ENCODE data around the gene WDR55. TPM values are rescaled to one million over a fixed set of nuclear protein-coding genes. Genes with fewer than 3 reads are reported as not detected.

WDR55 gene
- total and polyA plus RNA-seq, 2 of the 13 experiments (the other 11 are each of a cell fraction or from before 2014, with no cell fraction given) = 17.7 to 18.2 TPM

DNA sequence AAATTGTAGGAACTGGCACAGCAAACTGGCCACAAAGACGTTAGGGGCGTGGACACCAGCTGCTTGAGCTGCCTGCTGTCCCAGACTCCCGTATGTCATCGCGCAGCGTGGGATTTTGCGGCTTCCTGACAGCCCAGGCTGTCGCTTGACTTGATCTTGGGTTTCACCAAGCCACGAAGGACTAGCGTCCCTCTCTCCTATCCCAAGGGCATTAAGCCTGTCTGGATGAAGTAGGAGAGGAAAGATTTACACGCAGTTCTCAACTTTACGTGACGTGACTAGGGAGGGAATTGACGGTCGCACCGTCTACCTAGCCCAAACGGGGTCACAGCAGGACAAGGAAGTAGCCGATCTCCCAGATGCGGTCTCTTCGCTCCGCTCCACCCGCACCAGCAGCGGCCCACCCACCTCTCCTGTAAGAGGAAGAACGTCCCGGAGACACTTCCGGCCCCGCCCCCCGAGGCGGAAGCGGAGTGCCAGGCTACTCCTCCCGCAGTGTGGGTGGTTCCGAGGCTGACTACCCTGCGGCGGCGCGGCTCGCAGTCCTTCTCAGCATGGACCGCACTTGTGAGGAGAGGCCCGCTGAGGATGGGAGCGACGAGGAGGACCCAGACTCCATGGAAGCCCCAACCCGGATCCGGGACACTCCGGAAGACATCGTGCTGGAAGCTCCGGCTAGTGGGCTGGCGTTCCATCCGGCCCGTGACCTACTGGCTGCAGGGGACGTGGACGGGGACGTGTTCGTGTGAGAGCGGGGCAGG is at the start of gene WDR55 (continued):
- no peak for TF ChIP-seq NFRKB (IDR thresholded peaks at IDR 0.05)
- TF ChIP-seq HOXA9 (CRISPR knock-in tag; IDR thresholded peaks at IDR 0.05; ENCODE audit: borderline replicate concordance) = no peak
- peak; percentile 77 for TF ChIP-seq ZNF350 (CRISPR knock-in tag; IDR thresholded peaks at IDR 0.05; ENCODE audit: borderline replicate concordance, low read depth)
- TF ChIP-seq, protein P1, sequence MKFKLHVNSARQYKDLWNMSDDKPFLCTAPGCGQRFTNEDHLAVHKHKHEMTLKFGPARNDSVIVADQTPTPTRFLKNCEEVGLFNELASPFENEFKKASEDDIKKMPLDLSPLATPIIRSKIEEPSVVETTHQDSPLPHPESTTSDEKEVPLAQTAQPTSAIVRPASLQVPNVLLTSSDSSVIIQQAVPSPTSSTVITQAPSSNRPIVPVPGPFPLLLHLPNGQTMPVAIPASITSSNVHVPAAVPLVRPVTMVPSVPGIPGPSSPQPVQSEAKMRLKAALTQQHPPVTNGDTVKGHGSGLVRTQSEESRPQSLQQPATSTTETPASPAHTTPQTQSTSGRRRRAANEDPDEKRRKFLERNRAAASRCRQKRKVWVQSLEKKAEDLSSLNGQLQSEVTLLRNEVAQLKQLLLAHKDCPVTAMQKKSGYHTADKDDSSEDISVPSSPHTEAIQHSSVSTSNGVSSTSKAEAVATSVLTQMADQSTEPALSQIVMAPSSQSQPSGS (CRISPR knock-in tag; IDR thresholded peaks at IDR 0.05) = peak; percentile 59; the same call in 1 of the 2 replicates
- no peak for TF ChIP-seq NR3C1 (CRISPR knock-in tag; IDR thresholded peaks at IDR 0.05)
- TF ChIP-seq, protein P2, sequence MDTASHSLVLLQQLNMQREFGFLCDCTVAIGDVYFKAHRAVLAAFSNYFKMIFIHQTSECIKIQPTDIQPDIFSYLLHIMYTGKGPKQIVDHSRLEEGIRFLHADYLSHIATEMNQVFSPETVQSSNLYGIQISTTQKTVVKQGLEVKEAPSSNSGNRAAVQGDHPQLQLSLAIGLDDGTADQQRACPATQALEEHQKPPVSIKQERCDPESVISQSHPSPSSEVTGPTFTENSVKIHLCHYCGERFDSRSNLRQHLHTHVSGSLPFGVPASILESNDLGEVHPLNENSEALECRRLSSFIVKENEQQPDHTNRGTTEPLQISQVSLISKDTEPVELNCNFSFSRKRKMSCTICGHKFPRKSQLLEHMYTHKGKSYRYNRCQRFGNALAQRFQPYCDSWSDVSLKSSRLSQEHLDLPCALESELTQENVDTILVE (CRISPR knock-in tag; IDR thresholded peaks at IDR 0.05) = peak; percentile 48; the same call in 1 of the 2 replicates
- TF ChIP-seq, protein P3, sequence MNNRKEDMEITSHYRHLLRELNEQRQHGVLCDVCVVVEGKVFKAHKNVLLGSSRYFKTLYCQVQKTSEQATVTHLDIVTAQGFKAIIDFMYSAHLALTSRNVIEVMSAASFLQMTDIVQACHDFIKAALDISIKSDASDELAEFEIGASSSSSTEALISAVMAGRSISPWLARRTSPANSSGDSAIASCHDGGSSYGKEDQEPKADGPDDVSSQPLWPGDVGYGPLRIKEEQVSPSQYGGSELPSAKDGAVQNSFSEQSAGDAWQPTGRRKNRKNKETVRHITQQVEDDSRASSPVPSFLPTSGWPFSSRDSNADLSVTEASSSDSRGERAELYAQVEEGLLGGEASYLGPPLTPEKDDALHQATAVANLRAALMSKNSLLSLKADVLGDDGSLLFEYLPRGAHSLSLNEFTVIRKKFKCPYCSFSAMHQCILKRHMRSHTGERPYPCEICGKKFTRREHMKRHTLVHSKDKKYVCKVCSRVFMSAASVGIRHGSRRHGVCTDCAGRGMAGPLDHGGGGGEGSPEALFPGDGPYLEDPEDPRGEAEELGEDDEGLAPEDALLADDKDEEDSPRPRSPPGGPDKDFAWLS (CRISPR knock-in tag; IDR thresholded peaks at IDR 0.05; ENCODE audit: borderline replicate concordance) = 0 out of 2 replicates have a peak, but pooled peaks have one; percentile 62
- no peak for TF ChIP-seq HNF4G (IDR thresholded peaks at IDR 0.05; ENCODE audit: borderline replicate concordance, low read depth, low read length)
- no peak; the same call in 1 of the 2 replicates for TF ChIP-seq HNF4G (CRISPR knock-in tag; IDR thresholded peaks at IDR 0.05; ENCODE audit: borderline replicate concordance, low read depth)
- peak; percentile 62; the same call in 1 of the 2 replicates for TF ChIP-seq ZNF124 (CRISPR knock-in tag; IDR thresholded peaks at IDR 0.05)
- TF ChIP-seq KAT8 (CRISPR knock-in tag; IDR thresholded peaks at IDR 0.05) = peak; percentile 96
- TF ChIP-seq, protein P4, sequence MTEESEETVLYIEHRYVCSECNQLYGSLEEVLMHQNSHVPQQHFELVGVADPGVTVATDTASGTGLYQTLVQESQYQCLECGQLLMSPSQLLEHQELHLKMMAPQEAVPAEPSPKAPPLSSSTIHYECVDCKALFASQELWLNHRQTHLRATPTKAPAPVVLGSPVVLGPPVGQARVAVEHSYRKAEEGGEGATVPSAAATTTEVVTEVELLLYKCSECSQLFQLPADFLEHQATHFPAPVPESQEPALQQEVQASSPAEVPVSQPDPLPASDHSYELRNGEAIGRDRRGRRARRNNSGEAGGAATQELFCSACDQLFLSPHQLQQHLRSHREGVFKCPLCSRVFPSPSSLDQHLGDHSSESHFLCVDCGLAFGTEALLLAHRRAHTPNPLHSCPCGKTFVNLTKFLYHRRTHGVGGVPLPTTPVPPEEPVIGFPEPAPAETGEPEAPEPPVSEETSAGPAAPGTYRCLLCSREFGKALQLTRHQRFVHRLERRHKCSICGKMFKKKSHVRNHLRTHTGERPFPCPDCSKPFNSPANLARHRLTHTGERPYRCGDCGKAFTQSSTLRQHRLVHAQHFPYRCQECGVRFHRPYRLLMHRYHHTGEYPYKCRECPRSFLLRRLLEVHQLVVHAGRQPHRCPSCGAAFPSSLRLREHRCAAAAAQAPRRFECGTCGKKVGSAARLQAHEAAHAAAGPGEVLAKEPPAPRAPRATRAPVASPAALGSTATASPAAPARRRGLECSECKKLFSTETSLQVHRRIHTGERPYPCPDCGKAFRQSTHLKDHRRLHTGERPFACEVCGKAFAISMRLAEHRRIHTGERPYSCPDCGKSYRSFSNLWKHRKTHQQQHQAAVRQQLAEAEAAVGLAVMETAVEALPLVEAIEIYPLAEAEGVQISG (CRISPR knock-in tag; IDR thresholded peaks at IDR 0.05) = peak; percentile 97
- peak; percentile 94 for TF ChIP-seq PHF20 (CRISPR knock-in tag; IDR thresholded peaks at IDR 0.05)
- 0 out of 2 replicates have a peak, but pooled peaks have one; percentile 9 for TF ChIP-seq JUND (CRISPR knock-in tag; IDR thresholded peaks at IDR 0.05)
- peak; percentile 88; the same call in 1 of the 2 replicates for TF ChIP-seq ZNF558 (CRISPR knock-in tag; IDR thresholded peaks at IDR 0.05; ENCODE audit: borderline replicate concordance)
- no peak for TF ChIP-seq SAFB2 (CRISPR knock-in tag; IDR thresholded peaks at IDR 0.05; ENCODE audit: borderline replicate concordance, low read depth)
- peak; percentile 75 for TF ChIP-seq SP2 (CRISPR knock-in tag; IDR thresholded peaks at IDR 0.05)
- no peak for TF ChIP-seq ZKSCAN1 (IDR thresholded peaks at IDR 0.05; ENCODE audit: low read length)
- peak; percentile 85; the same call in 2 of the 3 replicates for TF ChIP-seq MXI1 (IDR thresholded peaks at IDR 0.05; ENCODE audit: borderline replicate concordance, low read depth, low read length)
- TF ChIP-seq PITX1 (CRISPR knock-in tag; IDR thresholded peaks at IDR 0.05) = 0 out of 2 replicates have a peak, but pooled peaks have one; percentile 14
- peak; percentile 63; the same call in 1 of the 2 replicates for TF ChIP-seq ZNF891 (CRISPR knock-in tag; IDR thresholded peaks at IDR 0.05)
- no peak for TF ChIP-seq NCOR1 (IDR thresholded peaks at IDR 0.05; ENCODE audit: borderline replicate concordance, low read length)
- TF ChIP-seq ZFP36L2 (CRISPR knock-in tag; IDR thresholded peaks at IDR 0.05) = no peak
- peak; percentile 20 for TF ChIP-seq AGO2 (optimal IDR thresholded peaks at IDR 0.05; ENCODE audit: low read depth, low read length)

Data from HepG2 (cell line).